Ovary (tissue), 9 donors: ENCODE measurements around the gene TENT4B. TPM values are rescaled to one million over a fixed set of nuclear protein-coding genes. Genes with fewer than 3 reads are reported as not detected.

Source experiments
- DNase-seq, 5 donors: peaks; one replicate each; pipeline ENCODE4 v3.0.0-alpha.2; 2019 to 2020
- H3K27ac ChIP-seq, 2 donors: fragments of 200-600 bp; one replicate each; pipeline versions ENCODE4 v1.5.1 to v1.8.0; 2019 to 2022
- H3K27me3 ChIP-seq: fragments of 200-600 bp; one replicate; pipeline ENCODE4 v1.8.0; 2022
- H3K36me3 ChIP-seq: fragments of 200-600 bp; sonication (generic); one replicate; pipeline ENCODE4 v1.5.1; 2019
- H3K4me1 ChIP-seq: one replicate; pipeline ENCODE4 v1.8.1; 2013; ENCODE audit warnings: mild to moderate bottlenecking, moderate library complexity; ENCODE audit not compliant: insufficient read depth
- H3K4me3 ChIP-seq: fragments of 200-600 bp; sonication (generic); one replicate; pipeline ENCODE4 v1.5.1; 2017
- H3K9me3 ChIP-seq, 2 donors: fragments of 200-600 bp in 1 of 2; sonication (generic) in 1 of 2; one replicate each; pipeline versions ENCODE4 v1.5.1 to v1.8.1; 2013 to 2019; ENCODE audit warnings: mild to moderate bottlenecking in 1 of 2, moderate library complexity in 1 of 2
- CTCF ChIP-seq, 3 donors: fragments of 450-650 bp in 2 of 3; fragments of 200-600 bp in 1 of 3; IDR thresholded peaks; one replicate each; pipeline versions ENCODE4 v1.5.1 to v1.8.0; 2016 to 2022; ENCODE audit warnings: antibody characterized with exemption in 3 of 3, mild to moderate bottlenecking in 1 of 3
- EP300 ChIP-seq: sonication (generic); formaldehyde crosslinking; IDR thresholded peaks from one replicate; pipeline ENCODE4 v1.6.1; 2017; ENCODE audit warnings: antibody characterized with exemption
- POLR2A ChIP-seq: fragments of 450-650 bp; IDR thresholded peaks from one replicate; pipeline ENCODE4 v1.6.1; 2017; ENCODE audit warnings: antibody characterized with exemption, mild to moderate bottlenecking, moderate library complexity
- WGBS, 3 donors: extraction: QIAGEN DNeasy Blood & Tissue Kit in 1 of 3; methylation state at CpG; one replicate each; pipeline versions ENCODE4 v1.1.5 to v1.1.7; 2013 to 2017; 5-methylcytosine and 5-hydroxymethylcytosine counted together
- intact Hi-C, 4 donors: fragments of 100-400 bp; cut with DNase I; formaldehyde crosslinking; loops; one replicate each; pipeline versions ENCODE4 v1.11.0 to v1.15.1; 2022 to 2023
- polyA plus RNA-seq, 2 donors: library from polyadenylated mRNA; stranded (reverse); fragments of 200-250 nt in 1 of 2; fragments of 350-450 nt in 1 of 2; fragmentation: Illumina TruSeq in 1 of 2; extraction: RNeasy Lipid Tissue Mini Kit (QIAGEN cat#74804) in 1 of 2; gene quantifications; one replicate each; pipeline ENCODE4 v1.2.3, GENCODE V29; 2013 to 2014
- total RNA-seq, 7 donors: library from RNA; depleted of rRNA in 2 of 7; stranded (reverse); fragments of >200 nt in 2 of 7; fragmentation: NEBNext Ultra II Directional in 3 of 7; extraction: Animal tissue kit (Norgen Biotek cat#: 25700) in 3 of 7; gene quantifications; one replicate each; pipeline versions ENCODE4 v1.1.0 to v1.2.4, GENCODE V29; 2016 to 2023
- donor health status: DM: no; HTN: no; CAD: no; lungs with moderate emphysema.
- donor health status: DM: no; HTN: no; CAD: no.
- donor health status: Bipolar disorder and iron deficiency.
- donor health status: DM: yes; HTN: yes; CAD: no.
- donor health status: DM: no; HTN: no; CAD: no.
- donor health status: DM: yes; HTN: yes; CAD: no.

TENT4B gene
- total and polyA plus RNA-seq, 9 donors: 5.3 to 17.7 (median 12.3) TPM

GRCh38 chr16:50216231-50216630, 63.1 kb downstream of the TENT4B start:
- DNase-seq: no peak
- no peaks in the 10 kb centered on the region for H3K36me3 ChIP-seq
- no peak overlapping the region for H3K4me3 ChIP-seq
- no peak overlapping the region for H3K27ac ChIP-seq
- H3K4me1 ChIP-seq: no peaks in the 10 kb centered on the region
- intact Hi-C loops: loop anchor here (10.0 kb wide), 4 partner anchors 139 to 449 kb away; partner anchors contain the start of genes BRD7 (in 2 of the 4) and CNEP1R1 (in 1 of the 4)
- TF ChIP-seq EP300 (no peak), POLR2A (no peak), CTCF (IDR thresholded peaks at IDR 0.05) (no peak)
- 81 to 87% (median 83%) methylated on average over 6 of the region's 6 CpGs for WGBS, 3 donors
- no peaks in the 10 kb centered on the region for H3K9me3 ChIP-seq
- no peaks in the 10 kb centered on the region for H3K27me3 ChIP-seq

- DNase-seq: no peak
- no peaks in the 10 kb centered on the region for H3K27me3 ChIP-seq
- H3K27ac ChIP-seq: no peak overlapping the region
- H3K4me1 ChIP-seq: no peaks in the 10 kb centered on the region
- 96 to 98% (median 97%) methylated on average over 4 of the region's 4 CpGs for WGBS, 3 donors
- no peaks in the 10 kb centered on the region for H3K36me3 ChIP-seq
- no peaks in the 10 kb centered on the region for H3K9me3 ChIP-seq
- intact Hi-C loops: loop anchor here (10.0 kb wide), 4 partner anchors 135 to 445 kb away; partner anchors contain the start of genes BRD7 (in 2 of the 4) and CNEP1R1 (in 1 of the 4)
- no peak overlapping the region for H3K4me3 ChIP-seq
- TF ChIP-seq CTCF (IDR thresholded peaks at IDR 0.05) (no peak), POLR2A (no peak), EP300 (no peak)
Observed at GRCh38 chr16:50219402-50219975, 66.4 kb downstream of the TENT4B start.

GRCh38 chr16:50224286-50224685, 71.2 kb downstream of the TENT4B start:
- Histone ChIP-seq H3K36me3 (no peaks in the 10 kb centered on the region), H3K27me3 (no peaks in the 10 kb centered on the region), H3K4me3 (no peak overlapping the region), H3K27ac (no peak overlapping the region), H3K4me1 (no peaks in the 10 kb centered on the region), H3K9me3 (no peaks in the 10 kb centered on the region)
- 92 to 95% (median 93%) methylated on average over 3 of the region's 3 CpGs for WGBS, 3 donors
- TF ChIP-seq EP300: no peak
- no peak for TF ChIP-seq CTCF (IDR thresholded peaks at IDR 0.05)
- TF ChIP-seq POLR2A: no peak
- intact Hi-C loops: no loop called here
- DNase-seq: no peak

- TF ChIP-seq CTCF (IDR thresholded peaks at IDR 0.05) (no peak), EP300 (no peak), POLR2A (no peak)
Observed at GRCh38 chr16:50227120-50227519, 74.0 kb downstream of the TENT4B start.

More at GRCh38 chr16:50227120-50227519, 74.0 kb downstream of the TENT4B start:
- Histone ChIP-seq H3K4me1 (no peaks in the 10 kb centered on the region), H3K27ac (no peak overlapping the region), H3K27me3 (no peaks in the 10 kb centered on the region), H3K9me3 (no peaks in the 10 kb centered on the region), H3K4me3 (no peak overlapping the region), H3K36me3 (no peaks in the 10 kb centered on the region)
- WGBS, 3 donors: 78 to 87% (median 82%) methylated on average over 3 of the region's 3 CpGs
- intact Hi-C loops: no loop called here
- DNase-seq: no peak
